Central memory CD8-positive, alpha-beta T cell (primary cell): ENCODE measurements around the gene XPO1.
A peak's percentile ranks its signal among the peaks of the same experiment; 100 is the strongest.
"Not testable (repeated sequence)": the region's sequence is repeated elsewhere in the genome, so short reads cannot be mapped to it uniquely, and the experiment has no call there.

Experiments used
- ATAC-seq: fragments of 150-1000 bp; cut with Tn5 transposase; replicated peaks from 2 replicates; pipeline ENCODE4 v1.10.0; 2022; ENCODE audit warnings: mild to moderate bottlenecking, moderate FRiP score, moderate number of reproducible peaks; ENCODE audit not compliant: poor library complexity, severe bottlenecking; ENCODE audit errors: extremely low read depth
- DNase-seq, 2 donors: peaks; one replicate each; pipeline ENCODE4 v3.0.0; 2021; ENCODE audit warnings: low spot score in 2 of 2
- H3K27ac Mint-ChIP-seq: one replicate; pipeline ENCODE4 v1.8.0; 2022; ENCODE audit warnings: low read depth, mild to moderate bottlenecking, moderate library complexity, mixed read lengths
- H3K27me3 Mint-ChIP-seq: one replicate; pipeline ENCODE4 v1.8.0; 2022; ENCODE audit warnings: mixed read lengths
- H3K36me3 Mint-ChIP-seq: one replicate; pipeline ENCODE4 v1.8.0; 2022; ENCODE audit warnings: mild to moderate bottlenecking, moderate library complexity, mixed read lengths; ENCODE audit not compliant: insufficient read depth
- H3K4me1 Mint-ChIP-seq: one replicate; pipeline ENCODE4 v1.8.0; 2022; ENCODE audit warnings: mixed read lengths
- H3K4me3 Mint-ChIP-seq: one replicate; pipeline ENCODE4 v1.8.0; 2022; ENCODE audit warnings: mild to moderate bottlenecking, moderate library complexity, mixed read lengths
- H3K9me3 Mint-ChIP-seq: one replicate; pipeline ENCODE4 v1.8.0; 2022; ENCODE audit warnings: mixed read lengths

The XPO1 gene

GRCh38 chr2:61538200-61538919 lies at the start of gene XPO1:
Gene XPO1, minus strand, starts transcription at chr2:61538356. Its CDS starts 4,459 bp downstream, at chr2:61533897.
- no peaks in the 10 kb centered on the region for H3K27me3 Mint-ChIP-seq
- H3K4me3 Mint-ChIP-seq, result peak within 1 kb of the TSS; percentile 92
- DNase-seq (peak; percentile 95 to 98), ATAC-seq (peak; percentile 78)
- H3K4me1 Mint-ChIP-seq, result peaks cover 42% of the 10 kb centered on the region
- peaks cover 30% of the 10 kb centered on the region for H3K36me3 Mint-ChIP-seq
- H3K9me3 Mint-ChIP-seq, result no peaks in the 10 kb centered on the region
- H3K27ac Mint-ChIP-seq, result peak within 1 kb of the TSS; percentile 98

GRCh38 chr2:61586928-61587327 lies 48.8 kb upstream of the XPO1 start:
- H3K36me3 Mint-ChIP-seq, H3K4me1 Mint-ChIP-seq, H3K9me3 Mint-ChIP-seq, H3K27ac Mint-ChIP-seq, DNase-seq, H3K4me3 Mint-ChIP-seq, ATAC-seq: not testable (repeated sequence)
- peaks cover 17% of the 10 kb centered on the region for H3K27me3 Mint-ChIP-seq

GRCh38 chr2:61585383-61585782 lies 47.2 kb upstream of the XPO1 start:
- DNase-seq (no peak), ATAC-seq (no peak)
- H3K4me1 Mint-ChIP-seq, result no peaks in the 10 kb centered on the region
- no peaks in the 10 kb centered on the region for H3K9me3 Mint-ChIP-seq
- H3K27me3 Mint-ChIP-seq, result peaks cover 14% of the 10 kb centered on the region
- H3K36me3 Mint-ChIP-seq, result no peaks in the 10 kb centered on the region
- no peak overlapping the region for H3K27ac Mint-ChIP-seq
- H3K4me3 Mint-ChIP-seq, result no peak overlapping the region

GRCh38 chr2:61584368-61584767 lies 46.2 kb upstream of the XPO1 start:
- H3K36me3 Mint-ChIP-seq, DNase-seq, H3K4me3 Mint-ChIP-seq: not testable (repeated sequence)

GRCh38 chr2:61582165-61582564 lies 44.0 kb upstream of the XPO1 start:
- H3K27ac Mint-ChIP-seq, result no peak overlapping the region
- H3K9me3 Mint-ChIP-seq, result no peaks in the 10 kb centered on the region
- ATAC-seq, result no peak
- DNase-seq, result no peak
- peaks cover 7% of the 10 kb centered on the region for H3K27me3 Mint-ChIP-seq
- no peaks in the 10 kb centered on the region for H3K4me1 Mint-ChIP-seq
- H3K4me3 Mint-ChIP-seq, result no peak overlapping the region
- no peaks in the 10 kb centered on the region for H3K36me3 Mint-ChIP-seq

More at GRCh38 chr2:61584368-61584767, 46.2 kb upstream of the XPO1 start:
- not testable (repeated sequence) for H3K4me1 Mint-ChIP-seq, H3K9me3 Mint-ChIP-seq, ATAC-seq, H3K27ac Mint-ChIP-seq, H3K27me3 Mint-ChIP-seq

GRCh38 chr2:61581716-61582115 lies 43.6 kb upstream of the XPO1 start:
- DNase-seq (no peak), ATAC-seq (no peak)
- no peaks in the 10 kb centered on the region for H3K4me1 Mint-ChIP-seq
- no peak overlapping the region for H3K4me3 Mint-ChIP-seq
- H3K9me3 Mint-ChIP-seq, result no peaks in the 10 kb centered on the region
- H3K27me3 Mint-ChIP-seq, result peaks cover 7% of the 10 kb centered on the region
- H3K36me3 Mint-ChIP-seq, result no peaks in the 10 kb centered on the region
- H3K27ac Mint-ChIP-seq, result no peak overlapping the region

- H3K36me3 Mint-ChIP-seq, result no peaks in the 10 kb centered on the region
- no peaks in the 10 kb centered on the region for H3K27me3 Mint-ChIP-seq
- no peaks in the 10 kb centered on the region for H3K9me3 Mint-ChIP-seq
- H3K4me1 Mint-ChIP-seq, result peaks cover 7% of the 10 kb centered on the region
- DNase-seq, result no peak
- peak overlapping the region; percentile 3 for H3K27ac Mint-ChIP-seq
- H3K4me3 Mint-ChIP-seq, result no peak overlapping the region
- no peak for ATAC-seq
Observed at GRCh38 chr2:61575447-61575859, 37.3 kb upstream of the XPO1 start.

- Mint-ChIP-seq H3K4me1 (no peaks in the 10 kb centered on the region), H3K4me3 (no peak overlapping the region), H3K9me3 (no peaks in the 10 kb centered on the region), H3K36me3 (no peaks in the 10 kb centered on the region), H3K27ac (no peak overlapping the region), H3K27me3 (no peaks in the 10 kb centered on the region)
- DNase-seq (no peak), ATAC-seq (no peak)
Observed at GRCh38 chr2:61566566-61566965, 28.4 kb upstream of the XPO1 start.

GRCh38 chr2:61562615-61563014 lies 24.5 kb upstream of the XPO1 start:
- DNase-seq (no peak), ATAC-seq (no peak)
- no peaks in the 10 kb centered on the region for H3K36me3 Mint-ChIP-seq
- no peaks in the 10 kb centered on the region for H3K27me3 Mint-ChIP-seq
- H3K9me3 Mint-ChIP-seq, result no peaks in the 10 kb centered on the region
- no peak overlapping the region for H3K4me3 Mint-ChIP-seq
- no peak overlapping the region for H3K27ac Mint-ChIP-seq
- H3K4me1 Mint-ChIP-seq, result no peaks in the 10 kb centered on the region

- Mint-ChIP-seq H3K9me3 (no peaks in the 10 kb centered on the region), H3K36me3 (no peaks in the 10 kb centered on the region), H3K4me1 (no peaks in the 10 kb centered on the region), H3K27me3 (no peaks in the 10 kb centered on the region), H3K27ac (no peak overlapping the region), H3K4me3 (no peak overlapping the region)
- ATAC-seq (no peak), DNase-seq (no peak)
Observed at GRCh38 chr2:61558160-61558559, 20.0 kb upstream of the XPO1 start.

- no peak overlapping the region for H3K4me3 Mint-ChIP-seq
Observed at GRCh38 chr2:61557381-61557780, 19.2 kb upstream of the XPO1 start.

GRCh38 chr2:61554604-61555003 lies 16.4 kb upstream of the XPO1 start:
- H3K36me3 Mint-ChIP-seq, result no peaks in the 10 kb centered on the region
- ATAC-seq (no peak), DNase-seq (no peak)
- no peak overlapping the region for H3K27ac Mint-ChIP-seq
- H3K27me3 Mint-ChIP-seq, result no peaks in the 10 kb centered on the region
- H3K9me3 Mint-ChIP-seq, result no peaks in the 10 kb centered on the region
- no peaks in the 10 kb centered on the region for H3K4me1 Mint-ChIP-seq
- H3K4me3 Mint-ChIP-seq, result no peak overlapping the region

More at GRCh38 chr2:61557381-61557780, 19.2 kb upstream of the XPO1 start:
- H3K27ac Mint-ChIP-seq, result no peak overlapping the region
- no peaks in the 10 kb centered on the region for H3K9me3 Mint-ChIP-seq
- no peak for DNase-seq
- H3K27me3 Mint-ChIP-seq, result no peaks in the 10 kb centered on the region
- H3K36me3 Mint-ChIP-seq, result no peaks in the 10 kb centered on the region
- H3K4me1 Mint-ChIP-seq, result no peaks in the 10 kb centered on the region
- ATAC-seq, result no peak

GRCh38 chr2:61550375-61551209 lies 12.4 kb upstream of the XPO1 start:
- Mint-ChIP-seq H3K36me3 (no peaks in the 10 kb centered on the region), H3K4me1 (no peaks in the 10 kb centered on the region), H3K27me3 (no peaks in the 10 kb centered on the region), H3K4me3 (no peak overlapping the region), H3K27ac (no peak overlapping the region), H3K9me3 (no peaks in the 10 kb centered on the region)
- ATAC-seq (no peak), DNase-seq (no peak)
